ENCODE data around the gene NOVA2. TPM values are rescaled to one million over a fixed set of nuclear protein-coding genes. Genes with fewer than 3 reads are reported as not detected.
A peak's percentile ranks its signal among the peaks of the same experiment; 100 is the strongest.
"Not testable (repeated sequence)": the region's sequence is repeated elsewhere in the genome, so short reads cannot be mapped to it uniquely, and the experiment has no call there.

The NOVA2 gene
- total RNA-seq, 4 donors from 2014 or later: 0.67 to 5.1 (median 3.0) TPM

DNA sequence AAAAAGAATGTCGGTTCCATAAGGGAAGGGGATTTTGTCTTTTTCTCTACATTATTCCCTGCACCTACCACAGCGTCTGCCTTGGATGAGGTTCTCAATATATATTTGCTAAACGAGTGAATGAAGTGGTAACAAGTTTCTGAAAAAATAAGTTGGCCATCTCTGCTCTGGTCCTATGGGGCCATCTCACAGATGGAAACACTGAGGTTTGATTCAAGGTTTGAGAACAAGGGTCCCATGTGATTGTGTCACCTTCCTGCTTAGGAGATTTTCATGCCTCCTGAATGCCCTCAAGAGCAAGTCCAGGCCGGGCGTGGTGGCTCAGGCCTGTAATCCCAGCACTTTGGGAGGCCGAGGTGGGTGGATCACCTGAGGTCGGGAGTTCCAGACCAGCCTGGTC lies 74.4 kb downstream of the NOVA2 start:
- Histone ChIP-seq H3K4me1 (peaks cover 0 to 29% (median 8%) of the 10 kb centered on the region in 3 donors), H3K27me3 (no peaks in the 10 kb centered on the region), H3K36me3 (peaks cover 0 to 52% of the 10 kb centered on the region in 2 donors), H3K4me3 (no peak overlapping the region), H3K27ac (no peak overlapping the region), H3K9me3 (no peaks in the 10 kb centered on the region)
- no peak for ATAC-seq
- no peak for TF ChIP-seq POLR2AphosphoS5 (IDR thresholded peaks at IDR 0.05)
- no peak for TF ChIP-seq EP300 (IDR thresholded peaks at IDR 0.05)
- no peak for TF ChIP-seq POLR2A (IDR thresholded peaks at IDR 0.05)
- TF ChIP-seq, protein P1, sequence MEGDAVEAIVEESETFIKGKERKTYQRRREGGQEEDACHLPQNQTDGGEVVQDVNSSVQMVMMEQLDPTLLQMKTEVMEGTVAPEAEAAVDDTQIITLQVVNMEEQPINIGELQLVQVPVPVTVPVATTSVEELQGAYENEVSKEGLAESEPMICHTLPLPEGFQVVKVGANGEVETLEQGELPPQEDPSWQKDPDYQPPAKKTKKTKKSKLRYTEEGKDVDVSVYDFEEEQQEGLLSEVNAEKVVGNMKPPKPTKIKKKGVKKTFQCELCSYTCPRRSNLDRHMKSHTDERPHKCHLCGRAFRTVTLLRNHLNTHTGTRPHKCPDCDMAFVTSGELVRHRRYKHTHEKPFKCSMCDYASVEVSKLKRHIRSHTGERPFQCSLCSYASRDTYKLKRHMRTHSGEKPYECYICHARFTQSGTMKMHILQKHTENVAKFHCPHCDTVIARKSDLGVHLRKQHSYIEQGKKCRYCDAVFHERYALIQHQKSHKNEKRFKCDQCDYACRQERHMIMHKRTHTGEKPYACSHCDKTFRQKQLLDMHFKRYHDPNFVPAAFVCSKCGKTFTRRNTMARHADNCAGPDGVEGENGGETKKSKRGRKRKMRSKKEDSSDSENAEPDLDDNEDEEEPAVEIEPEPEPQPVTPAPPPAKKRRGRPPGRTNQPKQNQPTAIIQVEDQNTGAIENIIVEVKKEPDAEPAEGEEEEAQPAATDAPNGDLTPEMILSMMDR (IDR thresholded peaks at IDR 0.05): no peak
- WGBS, 2 donors (ENCODE audit: low coverage in 1 of 2): 86 to 93% methylated on average over 3 to 5 of the region's 7 CpGs

DNA sequence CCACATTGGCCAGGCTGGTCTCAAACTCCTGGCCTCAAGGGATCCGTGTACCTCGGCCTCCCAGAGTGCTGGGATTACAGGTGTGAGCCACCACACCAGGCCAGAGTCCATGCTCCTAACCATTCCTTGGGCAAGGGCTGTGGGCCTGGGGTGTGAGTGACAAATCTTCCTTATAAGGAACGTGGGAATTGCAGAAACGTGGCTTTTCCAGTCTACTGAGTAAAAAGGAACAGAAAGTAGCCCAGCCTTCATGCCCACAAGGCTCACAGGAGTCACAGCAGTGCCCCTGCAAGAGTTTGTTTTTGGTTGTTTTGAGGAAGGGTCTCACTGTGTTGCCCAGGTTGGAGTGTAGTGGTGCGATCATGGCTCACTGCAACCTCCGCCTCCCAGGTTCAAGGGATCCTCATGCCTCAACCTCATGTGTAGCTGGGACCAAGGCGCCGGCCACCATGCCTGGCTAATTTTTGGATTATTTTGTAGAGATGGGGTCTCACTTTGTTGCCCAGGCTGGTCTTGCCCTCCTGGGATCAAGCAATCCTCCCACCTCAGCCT lies 76.3 kb downstream of the NOVA2 start:
- WGBS, 2 donors (ENCODE audit: low coverage in 1 of 2): 81% methylated on average over 5 of the region's 8 CpGs; no CpG with 5 or more reads in 1 of the 2 donors
- TF ChIP-seq POLR2AphosphoS5 (IDR thresholded peaks at IDR 0.05) (no peak), EP300 (IDR thresholded peaks at IDR 0.05) (no peak), POLR2A (IDR thresholded peaks at IDR 0.05) (no peak)
- TF ChIP-seq, protein P1 (IDR thresholded peaks at IDR 0.05): no peak
- peaks cover 0 to 53% of the 10 kb centered on the region in 2 donors for H3K36me3 ChIP-seq
- no peak for ATAC-seq
- no peaks in the 10 kb centered on the region for H3K27me3 ChIP-seq
- no peaks in the 10 kb centered on the region for H3K9me3 ChIP-seq
- no peak overlapping the region for H3K4me3 ChIP-seq
- H3K4me1 ChIP-seq: peaks cover 0 to 22% (median 8%) of the 10 kb centered on the region in 3 donors
- no peak overlapping the region for H3K27ac ChIP-seq

DNA sequence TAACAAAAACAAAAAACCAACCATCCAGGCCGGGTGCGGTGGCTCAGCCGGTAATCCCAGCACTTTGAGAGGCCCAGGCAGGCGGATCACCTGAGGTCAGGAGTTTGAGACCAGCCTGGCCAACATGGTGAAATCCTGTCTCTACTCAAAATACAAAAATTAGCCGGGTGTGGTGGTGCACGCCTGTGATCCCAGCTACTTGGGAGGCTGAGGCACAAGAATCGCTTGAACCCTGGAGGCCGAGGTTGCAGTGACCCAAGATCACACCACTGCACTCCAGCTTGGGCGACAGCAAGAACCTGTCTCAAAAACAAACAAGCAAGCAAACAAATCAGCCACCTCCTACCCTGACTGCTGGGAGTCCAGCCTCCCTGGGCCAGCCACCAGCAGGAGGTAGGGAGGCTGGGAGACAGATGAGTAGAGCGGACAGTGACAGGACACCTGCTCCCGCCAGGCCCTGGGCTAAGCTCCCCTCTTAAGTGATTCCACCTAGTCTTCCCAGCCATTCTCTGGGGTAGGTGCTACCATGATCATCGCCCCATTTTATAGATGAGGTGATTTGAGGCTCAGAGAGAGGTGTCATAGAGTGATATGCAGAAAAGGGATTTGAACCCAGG lies 77.6 kb downstream of the NOVA2 start:
- H3K27ac ChIP-seq, H3K27me3 ChIP-seq, H3K9me3 ChIP-seq, ATAC-seq, H3K4me3 ChIP-seq: not testable (repeated sequence)
- Histone ChIP-seq H3K36me3 (peaks cover 0 to 56% of the 10 kb centered on the region in 2 donors), H3K4me1 (peaks cover 0 to 12% (median 6%) of the 10 kb centered on the region in 3 donors)
- WGBS, 2 donors (ENCODE audit: low coverage in 1 of 2): 87 to 98% methylated on average over 7 to 10 of the region's 12 CpGs

DNA sequence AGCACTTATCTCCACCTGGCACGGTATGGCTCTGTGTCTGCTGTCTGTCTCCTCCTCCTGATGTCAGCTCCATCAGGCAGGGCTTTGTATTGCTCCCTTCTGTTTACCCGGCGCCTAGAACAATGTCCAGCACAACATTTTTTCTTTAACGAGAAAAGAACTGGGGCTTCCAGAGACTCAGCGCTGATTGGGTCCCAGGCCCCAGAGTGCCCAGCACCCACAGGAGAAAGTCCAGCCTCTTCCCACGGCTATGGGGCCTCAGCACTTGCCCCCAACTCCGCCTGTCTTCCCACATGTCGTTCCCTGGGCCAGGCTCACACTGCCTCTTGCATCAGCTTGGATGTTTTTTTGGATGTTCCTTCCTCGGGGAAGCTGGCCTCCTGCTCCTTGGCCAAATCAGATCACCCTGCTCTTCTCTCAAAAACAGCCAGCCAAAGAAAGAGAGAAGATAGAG lies 78.1 kb downstream of the NOVA2 start:
- WGBS, 2 donors (ENCODE audit: low coverage in 1 of 2): 33% methylated on average over 1 of the region's 9 CpGs; no CpG with 5 or more reads in 1 of the 2 donors
- TF ChIP-seq EP300 (IDR thresholded peaks at IDR 0.05) (no peak), POLR2A (IDR thresholded peaks at IDR 0.05) (no peak), POLR2AphosphoS5 (IDR thresholded peaks at IDR 0.05) (no peak)
- TF ChIP-seq, protein P1 (IDR thresholded peaks at IDR 0.05): no peak
- ATAC-seq: peak; percentile 36
- Histone ChIP-seq H3K36me3 (peaks cover 0 to 61% of the 10 kb centered on the region in 2 donors), H3K4me1 (peaks cover 0 to 6% (median under 1%) of the 10 kb centered on the region in 3 donors), H3K9me3 (no peaks in the 10 kb centered on the region), H3K27me3 (no peaks in the 10 kb centered on the region), H3K27ac (peak overlapping the region in 1 of 4 donors; percentile 35), H3K4me3 (no peak overlapping the region)

DNA sequence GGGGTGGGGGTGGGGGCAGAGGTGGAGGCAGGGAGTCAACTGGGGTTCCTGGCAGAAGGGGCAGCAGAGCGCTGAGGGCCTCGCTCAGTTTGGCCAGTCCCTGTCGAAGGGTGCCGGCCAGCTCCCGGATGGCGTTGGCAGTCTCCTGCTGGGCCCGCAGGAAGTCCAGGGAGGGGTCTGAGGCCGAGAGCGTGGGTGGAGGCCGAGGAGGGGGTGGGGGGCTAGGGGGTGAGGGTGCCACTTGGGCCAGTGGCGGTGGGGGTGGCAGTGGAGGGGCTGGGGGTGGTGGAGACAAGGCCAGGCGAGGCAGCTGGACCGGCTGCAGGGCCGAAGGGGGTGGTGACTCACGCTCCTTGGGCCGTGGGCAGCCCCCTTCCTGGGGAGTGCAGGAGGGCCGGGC lies 82.8 kb downstream of the NOVA2 start:
- WGBS, 2 donors (ENCODE audit: low coverage in 1 of 2): 61 to 80% methylated on average over 3 of the region's 17 CpGs
- no peak overlapping the region for H3K4me3 ChIP-seq
- no peaks in the 10 kb centered on the region for H3K27me3 ChIP-seq
- TF ChIP-seq, protein P1 (IDR thresholded peaks at IDR 0.05): no peak
- TF ChIP-seq POLR2A (IDR thresholded peaks at IDR 0.05) (no peak), POLR2AphosphoS5 (IDR thresholded peaks at IDR 0.05) (no peak), EP300 (IDR thresholded peaks at IDR 0.05) (no peak)
- no peak for ATAC-seq
- H3K27ac ChIP-seq: no peak overlapping the region
- H3K4me1 ChIP-seq: peaks cover 0 to 13% (median 4%) of the 10 kb centered on the region in 3 donors
- peaks cover 0 to 33% of the 10 kb centered on the region in 2 donors for H3K36me3 ChIP-seq
- H3K9me3 ChIP-seq: no peaks in the 10 kb centered on the region
